H9 (cell line): Measurements from ENCODE around the gene P2RX5. TPM values are rescaled to one million over a fixed set of nuclear protein-coding genes. Genes with fewer than 3 reads are reported as not detected.

Experiments used
- DNase-seq: peaks from one replicate; pipeline ENCODE4 v3.0.0-alpha.2; 2017
- H2AFZ ChIP-seq: one replicate; pipeline ENCODE4 v1.6.1; 2013; ENCODE audit warnings: mild to moderate bottlenecking, low read length, control low read depth, moderate library complexity
- H2AK5ac ChIP-seq: 2 replicates; pipeline ENCODE4 v1.6.1; 2013; ENCODE audit warnings: low read length, control low read depth, mixed read lengths; ENCODE audit not compliant: insufficient read length
- H2BK120ac ChIP-seq: one replicate; pipeline ENCODE4 v1.6.1; 2013; ENCODE audit warnings: low read depth, mild to moderate bottlenecking, low read length, control low read depth, inconsistent platforms; ENCODE audit not compliant: poor library complexity, severe bottlenecking
- H2BK12ac ChIP-seq: 2 replicates; pipeline ENCODE4 v1.6.1; 2013; ENCODE audit warnings: low read length, control low read depth, mixed read lengths, low read depth; ENCODE audit not compliant: insufficient read length
- H2BK15ac ChIP-seq: 2 replicates; pipeline ENCODE4 v1.6.1; 2013; ENCODE audit warnings: low read depth, low read length, control low read depth
- H2BK20ac ChIP-seq: one replicate; pipeline ENCODE4 v1.6.1; 2013; ENCODE audit warnings: low read depth, mild to moderate bottlenecking, low read length, control low read depth, inconsistent platforms; ENCODE audit not compliant: poor library complexity, severe bottlenecking
- H2BK5ac ChIP-seq: 2 replicates; pipeline ENCODE4 v1.6.1; 2013; ENCODE audit warnings: low read length, control low read depth, mixed read lengths; ENCODE audit not compliant: insufficient read length
- H3K14ac ChIP-seq: 2 replicates; pipeline ENCODE4 v1.6.1; 2013; ENCODE audit warnings: low read length, control low read depth; ENCODE audit not compliant: insufficient read depth
- H3K18ac ChIP-seq: 2 replicates; pipeline ENCODE4 v1.6.1; 2013; ENCODE audit warnings: low read depth, mild to moderate bottlenecking, mixed read lengths, low read length, control low read depth; ENCODE audit not compliant: insufficient read length
- H3K23ac ChIP-seq: 2 replicates; pipeline ENCODE4 v1.6.1; 2013; ENCODE audit warnings: low read length, control low read depth, mixed read lengths, low read depth; ENCODE audit not compliant: insufficient read length
- H3K23me2 ChIP-seq: 2 replicates; pipeline ENCODE4 v1.6.1; 2013; ENCODE audit warnings: low read depth, mild to moderate bottlenecking, mixed read lengths, low read length, control low read depth; ENCODE audit not compliant: insufficient read length, poor library complexity, severe bottlenecking
- H3K27ac ChIP-seq: 2 replicates; pipeline ENCODE4 v1.5.1; 2013; ENCODE audit warnings: low read length, control low read depth, mixed read lengths, low read depth; ENCODE audit not compliant: insufficient read length
- H3K27me3 ChIP-seq: 2 replicates; pipeline ENCODE4 v1.6.1; 2013; ENCODE audit warnings: low read length, control low read depth, inconsistent platforms; ENCODE audit not compliant: insufficient read depth
- H3K4ac ChIP-seq: 2 replicates; pipeline ENCODE4 v1.6.1; 2013; ENCODE audit warnings: low read depth, mild to moderate bottlenecking, control low read depth, inconsistent platforms, low read length, moderate library complexity
- H3K4me1 ChIP-seq: 2 replicates; pipeline ENCODE4 v1.6.1; 2013; ENCODE audit warnings: low read length, control low read depth, inconsistent platforms; ENCODE audit not compliant: insufficient read depth
- H3K4me2 ChIP-seq: 2 replicates; pipeline ENCODE4 v1.6.1; 2013; ENCODE audit warnings: low read length, control low read depth, mixed read lengths; ENCODE audit not compliant: insufficient read length, insufficient read depth
- H3K56ac ChIP-seq: 2 replicates; pipeline ENCODE4 v1.6.1; 2013; ENCODE audit warnings: low read depth, mild to moderate bottlenecking, mixed read lengths, low read length, control low read depth; ENCODE audit not compliant: insufficient read length
- H3K79me1 ChIP-seq: 2 replicates; pipeline ENCODE4 v1.6.1; 2013; ENCODE audit warnings: low read depth, mild to moderate bottlenecking, moderate library complexity, low read length, control low read depth, inconsistent platforms; ENCODE audit not compliant: insufficient read depth, poor library complexity, severe bottlenecking
- H3K79me2 ChIP-seq: 2 replicates; pipeline ENCODE4 v1.6.1; 2013; ENCODE audit warnings: low read length, control low read depth, inconsistent platforms; ENCODE audit not compliant: insufficient read depth
- H3K9ac ChIP-seq: 2 replicates; pipeline ENCODE4 v1.6.1; 2013; ENCODE audit warnings: low read length, control low read depth, mixed read lengths; ENCODE audit not compliant: insufficient read length; ENCODE audit errors: extremely low read depth
- H3K9me3 ChIP-seq: one replicate; pipeline ENCODE4 v1.6.1; 2013; ENCODE audit warnings: low read depth, low read length, inconsistent platforms; ENCODE audit not compliant: control insufficient read depth
- H3T11ph ChIP-seq: one replicate; pipeline ENCODE4 v1.6.1; 2013; ENCODE audit warnings: mild to moderate bottlenecking, low read length, control low read depth, inconsistent platforms
- H4K20me1 ChIP-seq: one replicate; pipeline ENCODE4 v1.6.1; 2013; ENCODE audit not compliant: control insufficient read depth, insufficient read length, insufficient read depth
- H4K5ac ChIP-seq: 2 replicates; pipeline ENCODE4 v1.6.1; 2013; ENCODE audit warnings: low read depth, mild to moderate bottlenecking, mixed read lengths, low read length, control low read depth; ENCODE audit not compliant: insufficient read length
- H4K8ac ChIP-seq: replicated peaks from 2 replicates; pipeline ENCODE4 v1.6.1; 2013; ENCODE audit warnings: low read length, control low read depth, mixed read lengths, low read depth; ENCODE audit not compliant: insufficient read length
- H4K91ac ChIP-seq: 2 replicates; pipeline ENCODE4 v1.6.1; 2013; ENCODE audit warnings: low read depth, mild to moderate bottlenecking, moderate library complexity, mixed read lengths, low read length, control low read depth; ENCODE audit not compliant: insufficient read length
- H3K27ac Mint-ChIP-seq, 3 experiments: 2 replicates in 2 of 3; 3 replicates in 1 of 3; pipeline ENCODE4 v1.8.0; 2020 to 2021; ENCODE audit warnings: mixed read lengths in 3 of 3, mild to moderate bottlenecking in 1 of 3, moderate library complexity in 1 of 3
- H3K27me3 Mint-ChIP-seq: 2 replicates; pipeline ENCODE4 v1.8.0; 2021; ENCODE audit warnings: low read depth, mild to moderate bottlenecking, moderate library complexity, mixed read lengths
- H3K36me3 Mint-ChIP-seq, 3 experiments: 2 replicates in 2 of 3; 3 replicates in 1 of 3; pipeline ENCODE4 v1.8.0; 2020 to 2021; ENCODE audit warnings: low read depth in 3 of 3, mixed read lengths in 3 of 3; ENCODE audit not compliant: insufficient read depth in 1 of 3
- H3K4me1 Mint-ChIP-seq, 2 experiments: 2 replicates each; pipeline ENCODE4 v1.8.0; 2020; ENCODE audit warnings: mixed read lengths in 2 of 2
- H3K4me3 Mint-ChIP-seq, 2 experiments: 2 replicates in 1 of 2; 3 replicates in 1 of 2; pipeline ENCODE4 v1.8.0; 2020 to 2021; ENCODE audit warnings: mild to moderate bottlenecking in 2 of 2, mixed read lengths in 2 of 2, moderate library complexity in 1 of 2
- H3K9me3 Mint-ChIP-seq, 2 experiments: 2 replicates in 1 of 2; 3 replicates in 1 of 2; pipeline ENCODE4 v1.8.0; 2020; ENCODE audit warnings: mild to moderate bottlenecking in 2 of 2, mixed read lengths in 2 of 2, moderate library complexity in 1 of 2
- WGBS: extraction: QIAGEN DNeasy Blood & Tissue Kit; methylation state at CpG from one replicate; pipeline ENCODE4 v1.1.7; 2013; ENCODE audit warnings: missing lambda C conversion rate, low lambda C conversion rate, mixed read lengths; ENCODE audit not compliant: insufficient read length; ENCODE audit errors: extremely low coverage; 5-methylcytosine and 5-hydroxymethylcytosine counted together
- total RNA-seq: library from RNA; stranded (reverse); gene quantifications from 2 replicates; pipeline ENCODE4 v1.2.1, GENCODE V29; 2021
- TF ChIP-seq, protein P1 (sequence below): fragments of 200-600 bp; sonication (generic); conservative IDR thresholded peaks from 3 replicates; pipeline ENCODE4 v1.8.0; 2021; ENCODE audit warnings: antibody characterized with exemption, mild to moderate bottlenecking

The P2RX5 gene
- total RNA-seq, 1 experiment from 2014 or later = 4.7 TPM

DNA sequence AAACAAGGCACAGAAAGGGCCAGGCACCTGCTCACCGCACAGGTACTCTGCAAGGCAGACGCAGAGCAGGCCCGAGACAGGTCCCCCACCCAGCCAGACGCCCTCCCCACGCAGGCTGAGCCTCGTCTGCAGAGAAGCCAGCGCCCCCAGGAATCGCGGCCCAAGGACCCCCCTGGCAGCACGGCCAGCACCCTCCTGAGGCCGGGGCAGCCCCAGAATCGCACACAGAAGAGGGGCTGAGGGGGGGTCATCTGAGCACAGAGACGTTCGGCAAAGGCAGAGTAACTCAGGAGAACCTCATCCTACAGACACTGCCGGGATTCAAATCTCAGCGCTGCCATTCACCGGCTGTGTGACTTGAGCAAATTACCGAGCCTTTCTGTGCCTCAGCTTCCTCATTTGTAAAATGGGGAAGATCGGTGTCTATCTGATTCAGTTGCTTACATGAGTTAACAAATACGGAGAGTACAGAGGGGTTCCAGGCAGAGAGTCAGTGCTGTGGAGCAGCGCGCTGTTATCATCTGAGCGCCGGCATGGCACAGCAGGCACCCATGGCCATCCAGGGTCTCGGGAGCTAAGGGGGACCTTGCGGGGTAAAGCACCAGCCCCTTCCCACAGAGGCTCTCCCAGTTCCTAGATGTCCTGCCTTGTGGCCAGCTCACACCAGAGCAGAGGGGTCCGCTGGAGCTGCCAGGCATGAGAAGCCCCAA is 17.0 kb downstream of the P2RX5 start:
- no peak overlapping the region; the same call in 1 of the 2 replicates for H3K14ac ChIP-seq
- H3K27me3 Mint-ChIP-seq = peaks cover 4% of the 10 kb centered on the region; the same call in 1 of the 2 replicates
- no peak overlapping the region for H3K56ac ChIP-seq
- H3K27me3 ChIP-seq = no peaks in the 10 kb centered on the region
- H3K79me2 ChIP-seq = no peaks in the 10 kb centered on the region
- H3K27ac Mint-ChIP-seq = no peak overlapping the region
- no peak overlapping the region for H2AFZ ChIP-seq
- DNase-seq = no peak
- no peak overlapping the region for H2BK5ac ChIP-seq
- no peak overlapping the region for H2AK5ac ChIP-seq
- H3K18ac ChIP-seq = no peak overlapping the region
- H2BK12ac ChIP-seq = no peak overlapping the region
- H2BK120ac ChIP-seq = no peak overlapping the region
- H3K36me3 Mint-ChIP-seq = no peaks in the 10 kb centered on the region; a peak in 1 of 7 replicates
- H3K4me3 Mint-ChIP-seq = no peak overlapping the region
- H3K4me1 Mint-ChIP-seq = peaks cover 11 to 19% of the 10 kb centered on the region in 2 experiments
- H3K23ac ChIP-seq = no peak overlapping the region
- TF ChIP-seq, protein P1, sequence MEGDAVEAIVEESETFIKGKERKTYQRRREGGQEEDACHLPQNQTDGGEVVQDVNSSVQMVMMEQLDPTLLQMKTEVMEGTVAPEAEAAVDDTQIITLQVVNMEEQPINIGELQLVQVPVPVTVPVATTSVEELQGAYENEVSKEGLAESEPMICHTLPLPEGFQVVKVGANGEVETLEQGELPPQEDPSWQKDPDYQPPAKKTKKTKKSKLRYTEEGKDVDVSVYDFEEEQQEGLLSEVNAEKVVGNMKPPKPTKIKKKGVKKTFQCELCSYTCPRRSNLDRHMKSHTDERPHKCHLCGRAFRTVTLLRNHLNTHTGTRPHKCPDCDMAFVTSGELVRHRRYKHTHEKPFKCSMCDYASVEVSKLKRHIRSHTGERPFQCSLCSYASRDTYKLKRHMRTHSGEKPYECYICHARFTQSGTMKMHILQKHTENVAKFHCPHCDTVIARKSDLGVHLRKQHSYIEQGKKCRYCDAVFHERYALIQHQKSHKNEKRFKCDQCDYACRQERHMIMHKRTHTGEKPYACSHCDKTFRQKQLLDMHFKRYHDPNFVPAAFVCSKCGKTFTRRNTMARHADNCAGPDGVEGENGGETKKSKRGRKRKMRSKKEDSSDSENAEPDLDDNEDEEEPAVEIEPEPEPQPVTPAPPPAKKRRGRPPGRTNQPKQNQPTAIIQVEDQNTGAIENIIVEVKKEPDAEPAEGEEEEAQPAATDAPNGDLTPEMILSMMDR = no peak
- H3K79me1 ChIP-seq = no peaks in the 10 kb centered on the region
- no peaks in the 10 kb centered on the region for H3K9me3 ChIP-seq
- no peak overlapping the region for H3K4me2 ChIP-seq
- no peaks in the 10 kb centered on the region for H4K20me1 ChIP-seq
- H3K4ac ChIP-seq = no peak overlapping the region
- H4K91ac ChIP-seq = no peak overlapping the region
- no CpG with 5 or more reads among the region's 27 CpGs for WGBS
- H3K9ac ChIP-seq = no peak overlapping the region
- no peak overlapping the region for H4K8ac ChIP-seq
- no peaks in the 10 kb centered on the region for H3K23me2 ChIP-seq
- no peak overlapping the region for H3K27ac ChIP-seq
- H3K4me1 ChIP-seq = no peaks in the 10 kb centered on the region
- no peak overlapping the region for H3T11ph ChIP-seq
- H4K5ac ChIP-seq = no peak overlapping the region
- H2BK20ac ChIP-seq = no peak overlapping the region
- H3K9me3 Mint-ChIP-seq = no peaks in the 10 kb centered on the region
- H2BK15ac ChIP-seq = no peak overlapping the region
